HEK293 (cell line): ENCODE measurements around the gene FRYL.

Experiments used
- CTCF ChIA-PET: fragments of 350-600 bp; formaldehyde crosslinking; extraction: SDS; loops from one replicate; lab custom pipeline; 2021; ENCODE audit warnings: antibody characterized with exemption; lab: Yijun Ruan, JAX
- POLR2A ChIA-PET: fragments of 300-600 bp; formaldehyde crosslinking; extraction: SDS; loops from one replicate; lab custom pipeline; 2020; ENCODE audit warnings: antibody characterized with exemption, inconsistent platforms; lab: Yijun Ruan, JAX
- H3K27ac ChIP-seq: fragments of 200-500 bp; sonication (Bioruptor generic); 2 replicates; pipeline ENCODE4 v1.5.1; 2014; ENCODE audit warnings: low read depth, low read length, control low read depth, inconsistent platforms; ENCODE audit errors: extremely low read depth
- H3K36me3 ChIP-seq, 2 experiments: fragments of 200-500 bp in 1 of 2; sonication (Bioruptor generic) in 1 of 2; 1 replicate in 1 of 2; 2 replicates in 1 of 2; pipeline ENCODE4 v1.5.1; 2014 to 2017; ENCODE audit warnings: inconsistent platforms in 2 of 2, low read length in 2 of 2; ENCODE audit not compliant: control insufficient read depth in 2 of 2, insufficient read depth in 1 of 2
- H3K4me1 ChIP-seq: fragments of 200-500 bp; sonication (Bioruptor generic); 2 replicates; pipeline ENCODE4 v1.5.1; 2014; ENCODE audit warnings: mild to moderate bottlenecking, low read length, inconsistent platforms; ENCODE audit not compliant: control insufficient read depth, insufficient read depth
- H3K4me3 ChIP-seq: 2 replicates; pipeline ENCODE4 v1.5.1; 2011; ENCODE audit warnings: low read depth, mild to moderate bottlenecking, control low read depth, low read length, moderate library complexity
- H3K9me3 ChIP-seq: fragments of 200-500 bp; sonication (Bioruptor generic); 2 replicates; pipeline ENCODE4 v1.5.1; 2014; ENCODE audit warnings: low read depth, low read length, inconsistent platforms; ENCODE audit not compliant: control insufficient read depth, insufficient read depth
- GLIS2 ChIP-seq: fragments of 450-650 bp; formaldehyde crosslinking; IDR thresholded peaks from 2 replicates; pipeline ENCODE4 v1.5.1; 2016; ENCODE audit warnings: missing biosample characterization, missing genetic modification characterization
- KLF8 ChIP-seq: fragments of 450-650 bp; formaldehyde crosslinking; IDR thresholded peaks from 2 replicates; pipeline ENCODE4 v1.5.1; 2016; ENCODE audit warnings: missing biosample characterization, missing genetic modification characterization
- PBX3 ChIP-seq: sonication (generic); formaldehyde crosslinking; IDR thresholded peaks from 2 replicates; pipeline ENCODE4 v1.8.1; 2022; ENCODE audit warnings: mild to moderate bottlenecking, moderate library complexity, missing genetic modification reagents
- PRDM6 ChIP-seq: fragments of 450-650 bp; formaldehyde crosslinking; IDR thresholded peaks from 2 replicates; pipeline ENCODE4 v1.5.1; 2017; ENCODE audit warnings: missing biosample characterization, missing genetic modification characterization
- REPIN1 ChIP-seq: fragments of 450-650 bp; formaldehyde crosslinking; IDR thresholded peaks from 2 replicates; pipeline ENCODE4 v1.5.1; 2017; ENCODE audit warnings: missing biosample characterization, missing genetic modification characterization, low read depth
- SCRT2 ChIP-seq: fragments of 450-650 bp; formaldehyde crosslinking; IDR thresholded peaks from 2 replicates; pipeline ENCODE4 v1.5.1; 2016; ENCODE audit warnings: missing biosample characterization, missing genetic modification characterization
- SP3 ChIP-seq: fragments of 450-650 bp; formaldehyde crosslinking; IDR thresholded peaks from 2 replicates; pipeline ENCODE4 v1.5.1; 2016; ENCODE audit warnings: missing biosample characterization, missing genetic modification characterization
- ZBTB1 ChIP-seq: fragments of 450-650 bp; formaldehyde crosslinking; IDR thresholded peaks from 2 replicates; pipeline ENCODE4 v1.5.1; 2016; ENCODE audit warnings: missing biosample characterization, missing genetic modification characterization
- ZBTB48 ChIP-seq: fragments of 450-650 bp; formaldehyde crosslinking; IDR thresholded peaks from 2 replicates; pipeline ENCODE4 v1.5.1; 2016; ENCODE audit warnings: missing biosample characterization, missing genetic modification characterization
- ZFP69B ChIP-seq: fragments of 450-650 bp; formaldehyde crosslinking; IDR thresholded peaks from 2 replicates; pipeline ENCODE4 v1.5.1; 2016; ENCODE audit warnings: missing biosample characterization, missing genetic modification characterization
- ZNF133 ChIP-seq: fragments of 450-650 bp; formaldehyde crosslinking; IDR thresholded peaks from 2 replicates; pipeline ENCODE4 v1.5.1; 2016; ENCODE audit warnings: missing biosample characterization, missing genetic modification characterization
- ZNF140 ChIP-seq: fragments of 450-650 bp; formaldehyde crosslinking; IDR thresholded peaks from 2 replicates; pipeline ENCODE4 v1.5.1; 2016; ENCODE audit warnings: missing biosample characterization, missing genetic modification characterization
- ZNF146 ChIP-seq: fragments of 450-650 bp; formaldehyde crosslinking; IDR thresholded peaks from 2 replicates; pipeline ENCODE4 v1.5.1; 2016; ENCODE audit warnings: missing biosample characterization, missing genetic modification characterization
- ZNF157 ChIP-seq: fragments of 450-650 bp; formaldehyde crosslinking; IDR thresholded peaks from 2 replicates; pipeline ENCODE4 v1.5.1; 2016; ENCODE audit warnings: missing biosample characterization, missing genetic modification characterization
- ZNF223 ChIP-seq: fragments of 450-650 bp; formaldehyde crosslinking; IDR thresholded peaks from 2 replicates; pipeline ENCODE4 v1.5.1; 2016; ENCODE audit warnings: missing biosample characterization, missing genetic modification characterization
- ZNF23 ChIP-seq: fragments of 450-650 bp; formaldehyde crosslinking; IDR thresholded peaks from 2 replicates; pipeline ENCODE4 v1.5.1; 2016; ENCODE audit warnings: missing biosample characterization, missing genetic modification characterization, borderline replicate concordance
- ZNF239 ChIP-seq: fragments of 450-650 bp; formaldehyde crosslinking; IDR thresholded peaks from 2 replicates; pipeline ENCODE4 v1.5.1; 2016; ENCODE audit warnings: missing biosample characterization, missing genetic modification characterization
- ZNF266 ChIP-seq: fragments of 450-650 bp; formaldehyde crosslinking; IDR thresholded peaks from 2 replicates; pipeline ENCODE4 v1.5.1; 2016; ENCODE audit warnings: missing biosample characterization, missing genetic modification characterization, low read depth
- ZNF274 ChIP-seq, 2 experiments: fragments of 200-500 bp in 1 of 2; fragments of 450-650 bp in 1 of 2; sonication (Bioruptor generic) in 1 of 2; formaldehyde crosslinking in 1 of 2; IDR thresholded peaks; 2 replicates each; pipeline versions ENCODE4 v1.5.1 to v1.6.1; 2014 to 2016; ENCODE audit warnings: borderline replicate concordance in 1 of 2, inconsistent platforms in 1 of 2, low read length in 1 of 2, missing biosample characterization in 1 of 2, missing genetic modification characterization in 1 of 2
- ZNF366 ChIP-seq: fragments of 450-650 bp; formaldehyde crosslinking; conservative IDR thresholded peaks from 2 replicates; pipeline ENCODE4 v1.5.1; 2016; ENCODE audit warnings: missing biosample characterization, missing genetic modification characterization
- ZNF394 ChIP-seq: fragments of 450-650 bp; formaldehyde crosslinking; IDR thresholded peaks from 2 replicates; pipeline ENCODE4 v1.5.1; 2016; ENCODE audit warnings: missing biosample characterization, missing genetic modification characterization, mild to moderate bottlenecking, moderate library complexity, borderline replicate concordance
- ZNF404 ChIP-seq: fragments of 450-650 bp; formaldehyde crosslinking; IDR thresholded peaks from 2 replicates; pipeline ENCODE4 v1.5.1; 2017; ENCODE audit warnings: missing biosample characterization, missing genetic modification characterization
- ZNF510 ChIP-seq: fragments of 450-650 bp; formaldehyde crosslinking; IDR thresholded peaks from 2 replicates; pipeline ENCODE4 v1.5.1; 2018; ENCODE audit warnings: mild to moderate bottlenecking, missing genetic modification characterization, missing biosample characterization; ENCODE audit not compliant: insufficient replicate concordance
- ZNF530 ChIP-seq: fragments of 450-650 bp; formaldehyde crosslinking; IDR thresholded peaks from 2 replicates; pipeline ENCODE4 v1.5.1; 2016; ENCODE audit warnings: low read depth, missing biosample characterization, missing genetic modification characterization
- ZNF623 ChIP-seq: fragments of 450-650 bp; formaldehyde crosslinking; IDR thresholded peaks from 2 replicates; pipeline ENCODE4 v1.5.1; 2016; ENCODE audit warnings: missing biosample characterization, missing genetic modification characterization
- ZNF626 ChIP-seq: fragments of 450-650 bp; sonication (Bioruptor Pico); formaldehyde crosslinking; IDR thresholded peaks from 2 replicates; pipeline ENCODE4 v1.5.1; 2018; ENCODE audit warnings: missing biosample characterization, missing genetic modification characterization, inconsistent platforms
- ZNF654 ChIP-seq: fragments of 450-650 bp; formaldehyde crosslinking; IDR thresholded peaks from 2 replicates; pipeline ENCODE4 v1.5.1; 2016; ENCODE audit warnings: low read depth, missing biosample characterization, missing genetic modification characterization
- ZNF701 ChIP-seq: fragments of 450-650 bp; formaldehyde crosslinking; IDR thresholded peaks from 2 replicates; pipeline ENCODE4 v1.5.1; 2016; ENCODE audit warnings: missing biosample characterization, missing genetic modification characterization
- ZNF76 ChIP-seq: fragments of 450-650 bp; formaldehyde crosslinking; IDR thresholded peaks from 2 replicates; pipeline ENCODE4; 2016; ENCODE audit warnings: low read depth, missing biosample characterization, missing genetic modification characterization, borderline replicate concordance

FRYL gene

GRCh38 chr4:48504026-48504330 lies 276.1 kb downstream of the FRYL start:
- Histone ChIP-seq H3K36me3 (peaks cover 8 to 25% of the 10 kb centered on the region in 2 experiments), H3K27ac (no peak overlapping the region), H3K4me1 (no peaks in the 10 kb centered on the region), H3K4me3 (no peak overlapping the region), H3K9me3 (no peaks in the 10 kb centered on the region)
- CTCF ChIA-PET, result no interaction called here
- TF ChIP-seq ZNF626 (tag by site-specific recombination), result no peak
- no peak for TF ChIP-seq ZNF157
- no peak for TF ChIP-seq ZNF654 (tag by site-specific recombination)
- TF ChIP-seq ZBTB1 (tag by site-specific recombination), result no peak
- no peak for TF ChIP-seq PBX3 (CRISPR knock-in tag)
- TF ChIP-seq ZNF133 (tag by site-specific recombination), result no peak
- TF ChIP-seq ZNF146, result no peak
- TF ChIP-seq KLF8, result no peak
- TF ChIP-seq SCRT2 (tag by site-specific recombination), result no peak
- no peak for TF ChIP-seq ZNF530
- TF ChIP-seq ZNF140 (tag by site-specific recombination), result no peak
- no peak for TF ChIP-seq ZNF510 (tag by site-specific recombination)
- POLR2A ChIA-PET, result no interaction called here

GRCh38 chr4:48503233-48504025 lies 276.6 kb downstream of the FRYL start:
- ChIA-PET POLR2A (no interaction called here), CTCF (no interaction called here)
- no peaks in the 10 kb centered on the region for H3K4me1 ChIP-seq
- TF ChIP-seq ZNF239 (tag by site-specific recombination) (no peak), PRDM6 (tag by site-specific recombination) (peak; percentile 25; the same call in 1 of the 2 replicates), ZNF274 (IDR thresholded peaks at IDR 0.05; ENCODE audit: low read length) (no peak), ZNF274 (tag by site-specific recombination; IDR thresholded peaks at IDR 0.05; ENCODE audit: borderline replicate concordance) (no peak)
- H3K36me3 ChIP-seq, result peaks cover 8 to 24% of the 10 kb centered on the region in 2 experiments
- no peak overlapping the region for H3K27ac ChIP-seq
- no peak overlapping the region for H3K4me3 ChIP-seq
- H3K9me3 ChIP-seq, result no peaks in the 10 kb centered on the region

GRCh38 chr4:48499551-48500066 lies 280.5 kb downstream of the FRYL start:
- peaks cover 8 to 25% of the 10 kb centered on the region in 2 experiments for H3K36me3 ChIP-seq
- no peaks in the 10 kb centered on the region for H3K4me1 ChIP-seq
- H3K27ac ChIP-seq, result no peak overlapping the region
- ChIA-PET POLR2A (no interaction called here), CTCF (no interaction called here)
- no peaks in the 10 kb centered on the region for H3K9me3 ChIP-seq
- no peak overlapping the region for H3K4me3 ChIP-seq
- TF ChIP-seq ZNF76, result no peak
- no peak for TF ChIP-seq ZFP69B (tag by site-specific recombination)
- TF ChIP-seq ZNF266 (tag by site-specific recombination), result no peak
- no peak for TF ChIP-seq ZNF223 (tag by site-specific recombination)
- no peak for TF ChIP-seq ZNF366
- no peak for TF ChIP-seq GLIS2 (tag by site-specific recombination)
- TF ChIP-seq ZBTB48 (tag by site-specific recombination), result no peak
- TF ChIP-seq ZNF404 (tag by site-specific recombination), result no peak
- no peak for TF ChIP-seq SP3 (tag by site-specific recombination)
- TF ChIP-seq ZNF394 (tag by site-specific recombination), result no peak
- no peak for TF ChIP-seq REPIN1 (tag by site-specific recombination)
- no peak for TF ChIP-seq PRDM6 (tag by site-specific recombination)
- no peak for TF ChIP-seq ZNF701
- TF ChIP-seq SCRT2 (tag by site-specific recombination), result no peak
- no peak for TF ChIP-seq ZNF23 (tag by site-specific recombination)
- no peak for TF ChIP-seq ZNF623 (tag by site-specific recombination)
